Natural killer cell (primary cell): ENCODE results near the gene FAHD1. TPM values are rescaled to one million over a fixed set of nuclear protein-coding genes. Genes with fewer than 3 reads are reported as not detected.
"Not testable (repeated sequence)": the region's sequence is repeated elsewhere in the genome, so short reads cannot be mapped to it uniquely, and the experiment has no call there.

Experiments used
- ATAC-seq, 3 donors: fragments of 150-1000 bp in 2 of 3; fragments of 200-7000 bp in 1 of 3; cut with Tn5 transposase; 1 replicate in 1 of 3; 2 replicates in 2 of 3; pipeline ENCODE4 v1.10.0; 2021; ENCODE audit warnings: mild to moderate bottlenecking in 2 of 3, moderate library complexity in 2 of 3
- DNase-seq, 2 donors: peaks; one replicate each; pipeline versions ENCODE4 v3.0.0 to v3.0.0-alpha.2; 2013 to 2021; ENCODE audit warnings: mixed read lengths in 1 of 2
- H3K27ac ChIP-seq: one replicate; pipeline ENCODE4 v1.5.1; 2013; ENCODE audit warnings: mild to moderate bottlenecking, low read length
- H3K27me3 ChIP-seq: one replicate; pipeline ENCODE4 v1.6.1; 2013; ENCODE audit warnings: low read length; ENCODE audit not compliant: control insufficient read depth, insufficient read depth
- H3K36me3 ChIP-seq: one replicate; pipeline ENCODE4 v1.6.1; 2013; ENCODE audit warnings: low read length; ENCODE audit not compliant: control insufficient read depth, insufficient read depth
- H3K4me1 ChIP-seq: one replicate; pipeline ENCODE4 v1.6.1; 2013; ENCODE audit warnings: low read length; ENCODE audit not compliant: control insufficient read depth, insufficient read depth
- H3K4me3 ChIP-seq: one replicate; pipeline ENCODE4 v1.5.1; 2013; ENCODE audit warnings: low read length
- H3K9me3 ChIP-seq: one replicate; pipeline ENCODE4 v1.6.1; 2013; ENCODE audit warnings: low read length; ENCODE audit not compliant: control insufficient read depth, insufficient read depth
- H3K27ac Mint-ChIP-seq, 2 donors: one replicate each; pipeline ENCODE4 v1.8.0; 2022; ENCODE audit warnings: mild to moderate bottlenecking in 2 of 2, mixed read lengths in 2 of 2, moderate library complexity in 1 of 2
- H3K27me3 Mint-ChIP-seq, 2 donors: one replicate each; pipeline ENCODE4 v1.8.0; 2022; ENCODE audit warnings: low read depth in 2 of 2, mixed read lengths in 2 of 2
- H3K36me3 Mint-ChIP-seq: one replicate; pipeline ENCODE4 v1.8.0; 2022; ENCODE audit warnings: mixed read lengths
- H3K4me1 Mint-ChIP-seq, 2 donors: one replicate each; pipeline ENCODE4 v1.8.0; 2022; ENCODE audit warnings: mixed read lengths in 2 of 2
- H3K4me3 Mint-ChIP-seq: one replicate; pipeline ENCODE4 v1.8.0; 2022; ENCODE audit warnings: mild to moderate bottlenecking, moderate library complexity, mixed read lengths
- H3K9me3 Mint-ChIP-seq, 2 donors: one replicate each; pipeline ENCODE4 v1.8.0; 2022; ENCODE audit warnings: mixed read lengths in 2 of 2
- CTCF ChIP-seq: fragments of 200-600 bp; IDR thresholded peaks from one replicate; pipeline ENCODE4 v1.8.0; 2022; ENCODE audit warnings: antibody characterized with exemption
- WGBS: methylation state at CpG from one replicate; pipeline ENCODE4 v1.1.7; 2013; ENCODE audit warnings: missing lambda C conversion rate; ENCODE audit not compliant: insufficient coverage; 5-methylcytosine and 5-hydroxymethylcytosine counted together
- intact Hi-C: fragments of 100-400 bp; cut with micrococcal nuclease; formaldehyde crosslinking; loops from one replicate; pipeline ENCODE4 v1.14.2; 2022
- total RNA-seq, 4 donors: library from RNA; stranded (reverse); fragments of 120-200 nt in 1 of 4; gene quantifications; one replicate each; pipeline versions ENCODE4 v1.2.3 to v1.2.4, GENCODE V29; 2013 to 2022

FAHD1 gene
- total RNA-seq, 3 donors from 2014 or later (not counting 1 experiment from before 2014, with no cell fraction given) = 5.3 to 10.6 (median 7.4) TPM

DNA sequence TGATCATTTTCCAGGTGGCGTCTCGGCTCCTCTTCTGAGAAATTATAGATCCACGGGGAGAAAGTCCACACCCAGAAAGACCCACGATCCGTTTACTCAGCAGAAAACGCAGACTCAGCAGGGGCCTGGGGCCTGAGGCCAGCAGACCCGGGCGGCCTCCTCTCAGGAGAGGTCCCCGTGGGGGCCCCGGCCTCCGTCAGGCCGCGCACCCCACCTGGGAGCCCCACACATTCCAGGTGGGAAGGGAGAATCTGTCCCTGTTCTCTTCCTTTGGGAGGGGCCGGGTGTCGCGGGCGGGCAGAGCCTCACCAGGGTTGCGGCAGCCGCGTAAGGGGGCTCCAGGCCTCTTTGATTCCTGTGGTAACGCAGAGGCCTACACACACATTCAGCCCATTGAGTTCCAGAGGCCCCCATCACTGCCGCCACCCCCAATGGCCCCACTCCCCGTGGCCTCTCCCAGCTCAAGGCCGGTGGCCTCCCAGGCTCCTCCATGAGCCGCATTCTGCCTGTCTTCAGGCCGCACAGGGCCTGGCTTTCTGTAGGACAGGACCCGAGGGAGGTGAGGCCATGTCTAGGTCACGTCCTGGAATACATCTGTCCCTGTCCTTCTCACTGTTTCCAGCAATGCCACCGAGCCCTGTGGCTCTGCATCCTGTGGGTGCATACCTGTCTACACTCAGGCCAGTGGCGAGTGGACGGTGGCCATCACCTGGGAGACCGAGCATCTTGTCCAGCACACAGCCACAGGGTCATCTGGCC, 31.9 kb upstream of the FAHD1 start:
- Mint-ChIP-seq H3K4me3 (no peak overlapping the region), H3K4me1 (no peaks in the 10 kb centered on the region), H3K36me3 (no peaks in the 10 kb centered on the region), H3K9me3 (no peaks in the 10 kb centered on the region), H3K27me3 (no peaks in the 10 kb centered on the region), H3K27ac (no peak overlapping the region)
- intact Hi-C loops = no loop called here
- H3K4me1 ChIP-seq = no peaks in the 10 kb centered on the region
- no peaks in the 10 kb centered on the region for H3K27me3 ChIP-seq
- ATAC-seq = no peak
- no peak for DNase-seq
- no peak overlapping the region for H3K4me3 ChIP-seq
- no peaks in the 10 kb centered on the region for H3K36me3 ChIP-seq
- H3K9me3 ChIP-seq = peaks cover 4% of the 10 kb centered on the region
- TF ChIP-seq CTCF = no peak
- WGBS = 93% methylated on average over 32 of the region's 32 CpGs
- H3K27ac ChIP-seq = no peak overlapping the region

DNA sequence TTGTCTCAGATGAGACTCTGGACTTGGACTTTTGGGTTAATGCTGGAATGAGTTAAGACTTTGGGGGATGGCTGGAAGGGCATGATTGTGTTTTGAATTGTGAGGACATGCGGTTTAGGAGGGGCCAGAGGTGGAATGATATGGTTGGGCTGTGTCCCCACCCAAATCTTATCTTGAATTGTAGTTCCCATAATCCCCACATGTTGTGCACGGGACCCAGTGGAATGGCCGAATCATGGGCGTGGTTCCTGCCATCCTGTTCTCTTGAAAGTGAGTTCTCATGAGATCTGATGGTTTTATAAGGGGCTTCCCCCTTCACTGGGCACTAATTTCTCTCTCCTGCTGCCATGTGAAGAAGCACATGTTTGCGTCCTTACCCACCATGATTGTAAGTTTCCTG, 27.7 kb upstream of the FAHD1 start:
- 90% methylated on average over 5 of the region's 5 CpGs for WGBS
- DNase-seq, H3K4me1 Mint-ChIP-seq, H3K4me3 ChIP-seq, H3K36me3 ChIP-seq, intact Hi-C loops, H3K4me1 ChIP-seq, ATAC-seq, H3K27ac ChIP-seq, H3K9me3 Mint-ChIP-seq, H3K27ac Mint-ChIP-seq, H3K9me3 ChIP-seq, H3K4me3 Mint-ChIP-seq, H3K27me3 ChIP-seq, H3K27me3 Mint-ChIP-seq, H3K36me3 Mint-ChIP-seq: not testable (repeated sequence)

- no peak overlapping the region for H3K4me3 Mint-ChIP-seq
- H3K9me3 ChIP-seq = peaks cover 4% of the 10 kb centered on the region
- no peaks in the 10 kb centered on the region for H3K27me3 ChIP-seq
- no peaks in the 10 kb centered on the region for H3K27me3 Mint-ChIP-seq
- intact Hi-C loops = no loop called here
- no peak overlapping the region for H3K27ac ChIP-seq
- ATAC-seq (no peak), DNase-seq (no peak)
- H3K9me3 Mint-ChIP-seq = no peaks in the 10 kb centered on the region
- H3K4me3 ChIP-seq = no peak overlapping the region
- no peak for TF ChIP-seq CTCF
- no peaks in the 10 kb centered on the region for H3K36me3 ChIP-seq
- 92% methylated on average over 10 of the region's 10 CpGs for WGBS
- no peaks in the 10 kb centered on the region for H3K4me1 ChIP-seq
- no peaks in the 10 kb centered on the region for H3K36me3 Mint-ChIP-seq
- H3K4me1 Mint-ChIP-seq = no peaks in the 10 kb centered on the region
- H3K27ac Mint-ChIP-seq = no peak overlapping the region
Measured at GRCh38 chr16:1800701-1801100, 26.3 kb upstream of the FAHD1 start.

DNA sequence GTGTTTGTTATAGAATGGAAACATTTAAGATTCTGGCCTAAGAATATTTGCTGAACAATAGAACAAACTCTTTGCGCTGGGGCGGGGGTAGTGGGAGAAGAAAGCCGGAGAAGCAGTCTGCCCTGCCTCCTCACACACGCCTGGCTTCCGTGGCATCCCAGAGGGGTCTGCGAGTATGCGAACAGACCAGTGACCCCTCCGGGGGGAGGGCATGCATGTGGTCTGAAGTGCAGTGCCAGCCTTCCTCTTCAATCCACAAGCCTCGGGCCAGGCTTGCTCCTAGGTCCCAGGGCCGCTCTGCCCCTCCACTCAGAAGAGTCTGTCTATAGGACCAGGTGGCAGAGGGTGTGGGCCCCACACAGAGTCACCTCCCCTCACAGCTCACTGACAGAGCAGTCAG, 19.4 kb upstream of the FAHD1 start:
- 92% methylated on average over 10 of the region's 10 CpGs for WGBS
- no peaks in the 10 kb centered on the region for H3K9me3 Mint-ChIP-seq
- Histone ChIP-seq H3K27ac (no peak overlapping the region), H3K36me3 (peaks cover 16% of the 10 kb centered on the region), H3K9me3 (no peaks in the 10 kb centered on the region), H3K4me3 (no peak overlapping the region), H3K27me3 (no peaks in the 10 kb centered on the region), H3K4me1 (no peaks in the 10 kb centered on the region)
- ATAC-seq = no peak
- no peak overlapping the region for H3K27ac Mint-ChIP-seq
- no peak for TF ChIP-seq CTCF
- intact Hi-C loops = no loop called here
- H3K36me3 Mint-ChIP-seq = no peaks in the 10 kb centered on the region
- no peak overlapping the region for H3K4me3 Mint-ChIP-seq
- no peak for DNase-seq
- no peaks in the 10 kb centered on the region for H3K4me1 Mint-ChIP-seq
- no peaks in the 10 kb centered on the region for H3K27me3 Mint-ChIP-seq
